DMS114 treated with DMSO at 0.1 percent for 48 hours (cell line): ENCODE measurements around the gene FMO3.

Experiments
- DNase-seq: peaks from one replicate; lab custom pipeline; 2025; ENCODE audit not compliant: unreplicated experiment; lab: John Stamatoyannopoulos, UW

FMO3 gene

GRCh38 chr1:171115280-171115897 is 24.7 kb downstream of the FMO3 start:
- DNase-seq, result no peak

GRCh38 chr1:171116676-171117075 is 26.0 kb downstream of the FMO3 start:
- DNase-seq, result no peak

GRCh38 chr1:171117085-171117484 is 26.4 kb downstream of the FMO3 start:
- no peak for DNase-seq

- no peak for DNase-seq
Observed at GRCh38 chr1:171119648-171120047, 28.9 kb downstream of the FMO3 start.

GRCh38 chr1:171122299-171122698 is 31.6 kb downstream of the FMO3 start:
- no peak for DNase-seq

GRCh38 chr1:171122893-171123292 is 32.2 kb downstream of the FMO3 start:
- DNase-seq, result no peak

- no peak for DNase-seq
Observed at GRCh38 chr1:171126504-171126903, 35.8 kb downstream of the FMO3 start.

- DNase-seq, result no peak
Observed at GRCh38 chr1:171127099-171127498, 36.4 kb downstream of the FMO3 start.

- no peak for DNase-seq
Observed at GRCh38 chr1:171127501-171127900, 36.8 kb downstream of the FMO3 start.

GRCh38 chr1:171128463-171128862 is 37.8 kb downstream of the FMO3 start:
- DNase-seq, result no peak

- no peak for DNase-seq
Observed at GRCh38 chr1:171134204-171134923, 43.7 kb downstream of the FMO3 start.

- no peak for DNase-seq
Observed at GRCh38 chr1:171137580-171137979, 46.9 kb downstream of the FMO3 start.

- no peak for DNase-seq
Observed at GRCh38 chr1:171138980-171139379, 48.3 kb downstream of the FMO3 start.

- DNase-seq, result no peak
Observed at GRCh38 chr1:171139890-171140289, 49.2 kb downstream of the FMO3 start.

GRCh38 chr1:171140401-171140800 is 49.7 kb downstream of the FMO3 start:
- no peak for DNase-seq

GRCh38 chr1:171140956-171141687 is 50.4 kb downstream of the FMO3 start:
- no peak for DNase-seq

GRCh38 chr1:171141688-171142415 is 51.1 kb downstream of the FMO3 start:
- no peak for DNase-seq

GRCh38 chr1:171142416-171143385 is 52.0 kb downstream of the FMO3 start:
- no peak for DNase-seq

- DNase-seq, result no peak
Observed at GRCh38 chr1:171150156-171150555, 59.5 kb downstream of the FMO3 start.

- no peak for DNase-seq
Observed at GRCh38 chr1:171152549-171152948, 61.8 kb downstream of the FMO3 start.
